ENCODE results near the gene TMEM178B.

The TMEM178B gene

DNA sequence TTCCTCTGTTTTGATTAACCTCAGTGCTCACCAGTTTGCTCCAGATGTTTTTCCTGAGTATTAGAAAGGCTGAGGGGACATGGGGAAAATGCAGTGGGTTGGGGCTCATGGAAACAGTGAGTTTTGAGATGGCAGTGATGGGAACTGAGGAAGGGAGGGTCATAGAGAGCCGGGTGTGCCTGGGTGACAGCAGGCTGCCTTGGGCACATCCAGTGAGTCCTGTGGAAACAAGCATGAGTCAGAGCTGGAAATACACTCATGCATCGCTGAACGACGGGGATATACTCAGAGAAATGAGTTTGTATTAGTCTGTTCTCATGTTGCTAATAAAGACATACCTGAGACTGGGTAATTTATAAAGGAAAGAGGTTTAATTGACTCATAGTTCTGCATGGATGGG lies 202.2 kb downstream of the TMEM178B start:
- Histone ChIP-seq H3K4me3 (ENCODE audit: low read length) (no peak overlapping the region), H3K4me1 (ENCODE audit: control insufficient read depth, insufficient read depth, low read length) (no peaks in the 10 kb centered on the region), H3K27me3 (ENCODE audit: control insufficient read depth, insufficient read depth, low read length) (no peaks in the 10 kb centered on the region), H3K27ac (ENCODE audit: low read length) (no peak overlapping the region), H3K9me3 (ENCODE audit: control insufficient read depth, insufficient read depth, low read length) (no peaks in the 10 kb centered on the region), H3K36me3 (ENCODE audit: control insufficient read depth, insufficient read depth, low read length) (no peaks in the 10 kb centered on the region)
- WGBS (ENCODE audit: insufficient coverage, insufficient read length) = no CpG with 5 or more reads among the region's 4 CpGs
- DNase-seq (ENCODE audit: low read depth, low spot score) = no peak

DNA sequence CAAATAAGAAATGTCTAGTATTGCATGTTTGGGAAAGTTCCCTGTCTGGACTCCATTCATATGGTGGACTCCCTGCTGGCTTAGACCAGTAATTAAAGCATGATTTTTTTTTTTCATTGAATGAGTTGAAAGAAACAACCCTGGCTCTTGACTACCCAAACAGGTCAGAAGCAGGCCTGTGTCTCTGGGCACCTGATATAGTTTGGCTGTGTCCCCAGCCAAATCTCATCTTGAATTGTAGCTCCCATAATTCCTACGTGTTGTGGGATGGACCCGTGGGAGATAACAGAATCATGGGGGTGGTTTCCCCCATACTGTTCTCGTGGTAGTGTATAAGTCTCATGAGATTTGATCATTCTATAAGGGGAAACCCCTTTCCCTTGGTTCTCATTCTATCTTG lies 206.2 kb downstream of the TMEM178B start:
- H3K27ac ChIP-seq (ENCODE audit: low read length) = no peak overlapping the region
- no peak overlapping the region for H3K4me3 ChIP-seq (ENCODE audit: low read length)
- no peaks in the 10 kb centered on the region for H3K36me3 ChIP-seq (ENCODE audit: control insufficient read depth, insufficient read depth, low read length)
- H3K9me3 ChIP-seq (ENCODE audit: control insufficient read depth, insufficient read depth, low read length) = no peaks in the 10 kb centered on the region
- WGBS (ENCODE audit: insufficient coverage, insufficient read length) = no CpG with 5 or more reads among the region's 3 CpGs
- DNase-seq (ENCODE audit: low read depth, low spot score) = no peak
- H3K4me1 ChIP-seq (ENCODE audit: control insufficient read depth, insufficient read depth, low read length) = no peaks in the 10 kb centered on the region
- H3K27me3 ChIP-seq (ENCODE audit: control insufficient read depth, insufficient read depth, low read length) = no peaks in the 10 kb centered on the region

DNA sequence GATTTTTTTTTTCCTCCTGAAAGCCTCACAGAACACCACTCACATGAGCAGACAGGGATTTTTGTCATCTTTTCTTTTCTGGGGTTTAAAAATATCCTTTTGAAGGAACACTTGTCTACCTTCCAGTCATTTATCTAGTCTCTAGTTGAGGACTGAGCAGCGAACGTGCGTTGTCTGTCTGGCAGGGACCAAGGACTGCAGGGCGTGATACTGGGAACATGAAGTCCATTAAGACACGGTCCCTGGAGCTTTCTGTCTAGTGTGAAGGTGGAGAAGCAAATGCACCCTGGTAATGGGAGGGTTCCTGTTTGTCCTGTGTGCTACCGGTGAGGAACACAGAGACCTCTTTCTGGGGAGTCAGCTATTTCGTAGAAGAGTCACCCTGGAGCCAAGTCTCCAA lies 207.4 kb downstream of the TMEM178B start:
- H3K27ac ChIP-seq (ENCODE audit: low read length) = no peak overlapping the region
- WGBS (ENCODE audit: insufficient coverage, insufficient read length) = no CpG with 5 or more reads among the region's 7 CpGs

DNA sequence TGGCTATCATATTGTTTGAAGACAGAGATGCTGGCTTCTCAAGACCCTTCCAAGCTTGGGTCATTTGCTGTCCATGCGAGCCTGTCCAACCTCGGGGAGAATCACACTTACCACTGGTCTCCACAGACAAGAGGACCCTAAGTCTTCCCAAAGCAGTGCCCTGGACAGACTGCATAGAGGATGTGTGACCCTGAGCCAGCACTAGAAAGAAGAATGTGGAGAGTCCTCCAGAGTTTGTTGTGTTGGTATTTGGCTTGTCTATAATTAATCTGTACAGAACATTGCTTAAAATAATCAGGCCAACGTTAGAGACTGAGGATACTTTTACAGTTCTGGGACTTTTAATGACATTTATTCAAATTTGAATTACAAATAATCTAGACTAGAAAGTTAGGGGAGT lies 212.7 kb downstream of the TMEM178B start:
- H3K4me1 ChIP-seq (ENCODE audit: control insufficient read depth, insufficient read depth, low read length) = 0 out of 2 replicates have a peak, but pooled peaks cover 1% of the 10 kb centered on the region

More for the DNA sequence above, 207.4 kb downstream of the TMEM178B start:
- DNase-seq (ENCODE audit: low read depth, low spot score) = no peak
- no peaks in the 10 kb centered on the region for H3K9me3 ChIP-seq (ENCODE audit: control insufficient read depth, insufficient read depth, low read length)
- no peaks in the 10 kb centered on the region for H3K27me3 ChIP-seq (ENCODE audit: control insufficient read depth, insufficient read depth, low read length)
- H3K36me3 ChIP-seq (ENCODE audit: control insufficient read depth, insufficient read depth, low read length) = no peaks in the 10 kb centered on the region
- H3K4me1 ChIP-seq (ENCODE audit: control insufficient read depth, insufficient read depth, low read length) = no peaks in the 10 kb centered on the region
- H3K4me3 ChIP-seq (ENCODE audit: low read length) = no peak overlapping the region

DNA sequence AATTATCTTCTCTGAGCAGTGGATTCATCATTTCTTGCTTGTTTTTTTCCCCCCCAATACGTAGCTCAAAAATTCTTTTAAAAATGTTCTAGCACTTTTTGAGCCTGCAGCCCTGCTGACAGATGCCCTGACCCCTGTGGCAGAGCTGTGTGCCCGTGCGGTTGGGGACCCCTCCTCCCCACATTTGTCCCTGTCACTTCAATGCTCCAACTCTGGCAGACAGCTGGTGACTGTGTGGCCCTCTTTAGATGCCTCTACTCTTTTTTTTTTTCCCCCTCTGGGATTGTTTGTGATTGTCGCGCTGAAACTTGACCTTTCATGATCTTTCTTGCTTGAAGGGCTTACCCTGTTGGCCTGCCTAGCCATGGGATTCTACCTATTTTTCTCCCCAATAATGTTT lies 214.1 kb downstream of the TMEM178B start:
- Histone ChIP-seq H3K27me3 (ENCODE audit: control insufficient read depth, insufficient read depth, low read length) (no peaks in the 10 kb centered on the region), H3K4me3 (ENCODE audit: low read length) (no peak overlapping the region), H3K27ac (ENCODE audit: low read length) (no peak overlapping the region), H3K36me3 (ENCODE audit: control insufficient read depth, insufficient read depth, low read length) (no peaks in the 10 kb centered on the region), H3K9me3 (ENCODE audit: control insufficient read depth, insufficient read depth, low read length) (no peaks in the 10 kb centered on the region), H3K4me1 (ENCODE audit: control insufficient read depth, insufficient read depth, low read length) (0 out of 2 replicates have a peak, but pooled peaks cover 1% of the 10 kb centered on the region)
- no CpG with 5 or more reads among the region's 5 CpGs for WGBS (ENCODE audit: insufficient coverage, insufficient read length)
- no peak for DNase-seq (ENCODE audit: low read depth, low spot score)

More for the DNA sequence above, 212.7 kb downstream of the TMEM178B start:
- DNase-seq (ENCODE audit: low read depth, low spot score) = no peak
- no peaks in the 10 kb centered on the region for H3K27me3 ChIP-seq (ENCODE audit: control insufficient read depth, insufficient read depth, low read length)
- WGBS (ENCODE audit: insufficient coverage, insufficient read length) = no CpG with 5 or more reads among the region's 3 CpGs
- no peaks in the 10 kb centered on the region for H3K36me3 ChIP-seq (ENCODE audit: control insufficient read depth, insufficient read depth, low read length)
- no peak overlapping the region for H3K4me3 ChIP-seq (ENCODE audit: low read length)
- no peak overlapping the region for H3K27ac ChIP-seq (ENCODE audit: low read length)
- no peaks in the 10 kb centered on the region for H3K9me3 ChIP-seq (ENCODE audit: control insufficient read depth, insufficient read depth, low read length)

DNA sequence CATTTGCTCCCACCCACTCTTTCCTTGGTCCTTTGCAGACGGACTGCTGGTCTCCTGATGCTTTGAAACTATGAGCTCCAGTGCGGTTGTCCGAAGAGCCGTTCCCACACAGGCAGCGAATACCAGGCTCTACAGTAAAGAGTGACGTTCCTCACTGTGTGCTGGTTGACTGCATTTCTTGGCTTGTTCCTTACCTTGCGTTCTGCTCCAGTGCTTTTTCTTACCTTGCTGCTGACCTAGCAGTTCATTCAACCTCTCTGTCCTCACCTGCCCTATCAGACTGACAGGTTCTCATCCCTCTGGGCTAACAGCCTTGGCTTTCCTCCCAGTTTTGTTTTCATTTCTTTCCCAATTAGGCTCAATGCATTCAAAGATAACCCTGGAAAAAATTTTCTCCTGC lies 214.8 kb downstream of the TMEM178B start:
- no peaks in the 10 kb centered on the region for H3K36me3 ChIP-seq (ENCODE audit: control insufficient read depth, insufficient read depth, low read length)
- DNase-seq (ENCODE audit: low read depth, low spot score) = no peak
- no peak overlapping the region for H3K4me3 ChIP-seq (ENCODE audit: low read length)
- no peak overlapping the region for H3K27ac ChIP-seq (ENCODE audit: low read length)
- H3K27me3 ChIP-seq (ENCODE audit: control insufficient read depth, insufficient read depth, low read length) = no peaks in the 10 kb centered on the region
- no CpG with 5 or more reads among the region's 7 CpGs for WGBS (ENCODE audit: insufficient coverage, insufficient read length)
- H3K9me3 ChIP-seq (ENCODE audit: control insufficient read depth, insufficient read depth, low read length) = no peaks in the 10 kb centered on the region
- H3K4me1 ChIP-seq (ENCODE audit: control insufficient read depth, insufficient read depth, low read length) = 0 out of 2 replicates have a peak, but pooled peaks cover 1% of the 10 kb centered on the region

DNA sequence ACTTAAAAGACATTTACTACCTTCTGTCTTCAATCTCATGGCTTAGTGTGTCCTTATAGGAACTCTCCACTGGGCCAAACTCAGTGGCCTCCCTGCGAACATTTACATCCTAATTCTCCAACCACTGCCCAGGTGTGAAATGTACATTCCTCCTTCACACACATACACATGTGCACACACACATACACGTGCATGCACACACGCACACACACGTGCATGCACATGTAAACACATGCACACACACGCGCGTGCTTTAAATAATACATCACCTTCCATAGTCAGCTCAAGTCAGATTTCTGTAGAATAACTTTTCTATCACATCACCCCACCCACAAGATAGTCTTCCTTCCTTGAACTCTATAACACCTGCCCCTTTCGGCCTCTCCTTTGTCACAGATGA lies 216.5 kb downstream of the TMEM178B start:
- no peak for DNase-seq (ENCODE audit: low read depth, low spot score)
- WGBS (ENCODE audit: insufficient coverage, insufficient read length) = no CpG with 5 or more reads among the region's 8 CpGs
- H3K27me3 ChIP-seq (ENCODE audit: control insufficient read depth, insufficient read depth, low read length) = no peaks in the 10 kb centered on the region
- no peak overlapping the region for H3K27ac ChIP-seq (ENCODE audit: low read length)
- no peaks in the 10 kb centered on the region for H3K36me3 ChIP-seq (ENCODE audit: control insufficient read depth, insufficient read depth, low read length)
- H3K4me1 ChIP-seq (ENCODE audit: control insufficient read depth, insufficient read depth, low read length) = 0 out of 2 replicates have a peak, but pooled peaks cover 1% of the 10 kb centered on the region
- H3K4me3 ChIP-seq (ENCODE audit: low read length) = no peak overlapping the region
- no peaks in the 10 kb centered on the region for H3K9me3 ChIP-seq (ENCODE audit: control insufficient read depth, insufficient read depth, low read length)

DNA sequence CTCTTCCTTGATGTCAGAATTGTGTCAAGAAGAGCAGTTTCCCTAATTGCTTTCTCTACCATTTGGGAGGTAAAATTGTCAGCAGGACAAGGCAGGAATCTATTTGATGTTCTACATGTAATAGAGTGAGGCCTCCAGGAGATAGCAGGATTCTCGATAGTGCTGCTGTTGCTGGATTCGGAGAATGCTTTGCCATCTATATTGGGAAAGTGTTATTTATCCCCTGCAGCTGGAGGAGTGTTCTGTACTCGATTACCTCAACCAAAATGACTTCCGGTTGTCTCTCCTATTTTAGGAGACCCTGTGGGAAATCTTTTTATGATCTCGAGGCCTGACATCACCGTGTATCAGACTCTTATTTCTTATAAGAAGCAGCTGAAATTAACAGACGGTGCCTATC lies 217.1 kb downstream of the TMEM178B start:
- Histone ChIP-seq H3K27ac (ENCODE audit: low read length) (no peak overlapping the region), H3K4me1 (ENCODE audit: control insufficient read depth, insufficient read depth, low read length) (0 out of 2 replicates have a peak, but pooled peaks cover 1% of the 10 kb centered on the region), H3K36me3 (ENCODE audit: control insufficient read depth, insufficient read depth, low read length) (no peaks in the 10 kb centered on the region), H3K9me3 (ENCODE audit: control insufficient read depth, insufficient read depth, low read length) (no peaks in the 10 kb centered on the region), H3K4me3 (ENCODE audit: low read length) (no peak overlapping the region), H3K27me3 (ENCODE audit: control insufficient read depth, insufficient read depth, low read length) (no peaks in the 10 kb centered on the region)
- WGBS (ENCODE audit: insufficient coverage, insufficient read length) = no CpG with 5 or more reads among the region's 7 CpGs
- no peak for DNase-seq (ENCODE audit: low read depth, low spot score)

DNA sequence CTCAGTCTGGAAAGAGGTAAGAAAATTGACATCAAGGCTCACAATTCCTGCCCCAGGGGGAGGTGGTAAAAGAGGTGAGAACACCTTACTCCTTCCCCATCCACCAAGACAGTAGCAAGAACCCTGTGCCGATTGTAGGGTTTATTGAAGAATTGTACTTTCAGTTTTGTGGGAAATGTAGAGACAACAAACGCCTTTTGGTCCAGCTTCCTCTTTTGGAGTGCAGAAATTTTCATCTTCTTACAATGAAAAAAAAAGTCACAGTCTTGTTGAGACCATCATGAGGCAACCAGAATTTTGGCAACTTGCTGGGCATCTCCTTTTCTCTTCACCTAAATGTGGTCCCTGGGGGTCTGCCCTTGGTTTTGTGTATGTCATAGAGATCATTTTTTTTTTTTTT lies 217.7 kb downstream of the TMEM178B start:
- Histone ChIP-seq H3K9me3 (ENCODE audit: control insufficient read depth, insufficient read depth, low read length) (no peaks in the 10 kb centered on the region), H3K27ac (ENCODE audit: low read length) (no peak overlapping the region), H3K4me3 (ENCODE audit: low read length) (no peak overlapping the region), H3K36me3 (ENCODE audit: control insufficient read depth, insufficient read depth, low read length) (no peaks in the 10 kb centered on the region), H3K27me3 (ENCODE audit: control insufficient read depth, insufficient read depth, low read length) (no peaks in the 10 kb centered on the region), H3K4me1 (ENCODE audit: control insufficient read depth, insufficient read depth, low read length) (0 out of 2 replicates have a peak, but pooled peaks cover 1% of the 10 kb centered on the region)
- DNase-seq (ENCODE audit: low read depth, low spot score) = no peak
- WGBS (ENCODE audit: insufficient coverage, insufficient read length) = no CpG with 5 or more reads among the region's 2 CpGs

DNA sequence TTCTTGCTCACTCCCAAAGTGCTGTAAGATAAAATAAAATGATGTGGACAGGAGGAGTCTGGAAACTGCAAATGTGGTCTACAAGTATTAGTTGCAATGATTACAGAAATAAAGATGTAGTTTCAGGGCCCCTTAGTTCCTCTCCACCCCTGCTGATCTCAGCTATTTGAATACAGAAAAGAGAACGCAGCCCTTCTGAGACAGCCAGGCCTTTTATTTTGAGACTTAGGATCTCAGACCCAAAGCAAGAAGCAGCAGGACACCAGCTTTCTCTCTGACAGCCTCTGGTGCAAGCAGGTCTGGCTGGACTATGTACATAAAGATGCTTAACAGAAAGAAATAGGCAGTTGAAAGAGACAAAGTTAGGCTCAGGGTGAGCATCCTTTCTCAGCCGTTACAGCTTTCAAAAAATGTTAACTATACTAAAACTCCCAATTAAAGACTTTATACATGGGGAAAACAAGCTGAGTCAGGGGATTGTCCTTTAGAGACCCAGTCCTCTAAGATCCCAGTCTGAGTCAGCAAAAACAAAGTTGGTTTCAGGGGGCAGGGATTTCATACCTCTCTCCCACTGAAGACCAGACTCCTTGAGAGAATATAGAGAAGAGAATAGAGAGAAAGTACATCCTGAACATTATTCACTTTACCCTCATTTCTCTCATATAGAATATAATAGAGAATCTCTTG lies 220.4 kb downstream of the TMEM178B start:
- Histone ChIP-seq H3K4me3 (ENCODE audit: low read length) (no peak overlapping the region), H3K27ac (ENCODE audit: low read length) (no peak overlapping the region), H3K4me1 (ENCODE audit: control insufficient read depth, insufficient read depth, low read length) (0 out of 2 replicates have a peak, but pooled peaks cover 1% of the 10 kb centered on the region), H3K27me3 (ENCODE audit: control insufficient read depth, insufficient read depth, low read length) (no peaks in the 10 kb centered on the region), H3K9me3 (ENCODE audit: control insufficient read depth, insufficient read depth, low read length) (no peaks in the 10 kb centered on the region), H3K36me3 (ENCODE audit: control insufficient read depth, insufficient read depth, low read length) (no peaks in the 10 kb centered on the region)
- WGBS (ENCODE audit: insufficient coverage, insufficient read length) = no CpG with 5 or more reads among the region's 2 CpGs
- no peak for DNase-seq (ENCODE audit: low read depth, low spot score)

DNA sequence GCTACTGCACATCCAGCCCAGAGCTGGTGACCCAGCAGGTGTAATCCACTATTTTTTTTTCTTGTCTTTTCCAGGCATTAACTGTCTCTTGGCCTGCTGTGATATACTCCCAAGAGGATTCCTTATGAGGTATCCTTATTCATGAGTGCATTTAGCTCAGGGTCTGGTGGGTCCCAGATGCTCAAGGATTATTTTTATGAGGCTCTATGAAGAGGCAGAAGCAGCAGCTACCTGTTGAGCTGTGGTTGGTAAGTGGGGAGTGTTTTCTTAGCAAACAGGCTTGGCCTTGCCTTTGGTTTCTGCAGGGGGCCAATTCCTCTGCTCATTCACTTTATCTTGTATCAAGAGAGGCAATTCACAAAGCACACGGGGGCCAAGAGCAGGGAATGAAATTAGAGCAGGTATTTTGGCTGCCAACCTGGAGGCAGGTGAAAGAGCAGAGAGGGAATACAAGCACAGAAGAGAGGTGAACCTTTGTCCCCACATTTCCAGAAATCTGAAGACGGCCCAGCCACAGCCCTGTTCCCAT lies 221.6 kb downstream of the TMEM178B start:
- no CpG with 5 or more reads among the region's 2 CpGs for WGBS (ENCODE audit: insufficient coverage, insufficient read length)
- Histone ChIP-seq H3K4me3 (ENCODE audit: low read length) (no peak overlapping the region), H3K36me3 (ENCODE audit: control insufficient read depth, insufficient read depth, low read length) (no peaks in the 10 kb centered on the region), H3K4me1 (ENCODE audit: control insufficient read depth, insufficient read depth, low read length) (no peaks in the 10 kb centered on the region), H3K27me3 (ENCODE audit: control insufficient read depth, insufficient read depth, low read length) (no peaks in the 10 kb centered on the region), H3K27ac (ENCODE audit: low read length) (no peak overlapping the region), H3K9me3 (ENCODE audit: control insufficient read depth, insufficient read depth, low read length) (no peaks in the 10 kb centered on the region)
- no peak for DNase-seq (ENCODE audit: low read depth, low spot score)
